Stimulated activated CD8-positive, alpha-beta memory T cell treated with anti-CD3 and anti-CD28 coated beads, Interleukin-15, amount 100 ng/mL, for 4 hours (primary cell): Measurements from ENCODE around the gene ALK.

Experiments
- DNase-seq, 2 donors: peaks; one replicate each; pipeline ENCODE4 v3.0.0-alpha.2; 2020; ENCODE audit warnings: low read depth in 2 of 2

ALK gene

DNA sequence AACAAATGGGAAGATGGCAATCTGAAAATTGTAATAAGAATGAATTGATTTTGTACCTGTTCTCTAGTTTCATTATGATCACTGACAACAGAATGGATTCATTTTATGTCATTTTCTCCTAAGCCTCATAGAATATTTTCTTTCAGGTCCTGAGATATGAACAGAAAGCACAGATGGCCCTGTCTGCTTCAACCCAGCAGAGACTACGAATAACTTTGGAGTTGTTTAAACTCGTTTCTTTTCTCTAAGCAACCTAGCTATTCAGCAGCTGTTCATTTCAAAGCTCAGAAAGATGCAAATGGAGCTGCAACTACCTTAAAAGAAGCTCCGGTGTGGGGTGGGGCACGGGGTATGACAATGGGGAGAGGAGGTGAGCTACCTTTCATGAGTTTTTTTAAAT, 124.9 kb downstream of the ALK start:
- DNase-seq, result no peak

DNA sequence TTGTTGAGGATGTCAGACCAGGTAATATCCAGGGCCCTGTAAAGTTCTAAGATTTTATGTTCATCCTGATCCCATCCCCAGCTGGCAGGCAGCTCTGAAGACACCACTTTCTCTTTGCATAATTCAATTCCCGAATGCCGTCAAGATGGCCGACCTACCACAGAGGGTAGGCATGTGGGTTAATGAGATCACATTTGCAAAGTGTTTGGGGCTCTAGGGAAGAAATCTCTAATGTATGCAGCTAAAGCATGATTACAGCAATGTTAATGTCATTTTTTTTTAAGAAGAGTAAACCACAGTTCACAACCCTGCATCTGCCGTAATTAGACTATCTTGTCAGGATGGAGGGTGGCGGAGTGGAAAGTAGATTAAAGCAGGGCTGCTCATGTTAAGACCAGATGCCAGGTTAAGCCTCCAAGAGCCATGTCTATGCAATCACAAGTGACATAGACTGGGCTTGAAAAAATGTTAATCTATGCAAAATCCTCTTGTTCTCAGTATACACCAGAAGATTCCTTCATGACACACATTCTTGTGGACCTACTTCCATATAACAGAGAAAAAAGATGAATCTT, 131.4 kb downstream of the ALK start:
- no peak for DNase-seq

DNA sequence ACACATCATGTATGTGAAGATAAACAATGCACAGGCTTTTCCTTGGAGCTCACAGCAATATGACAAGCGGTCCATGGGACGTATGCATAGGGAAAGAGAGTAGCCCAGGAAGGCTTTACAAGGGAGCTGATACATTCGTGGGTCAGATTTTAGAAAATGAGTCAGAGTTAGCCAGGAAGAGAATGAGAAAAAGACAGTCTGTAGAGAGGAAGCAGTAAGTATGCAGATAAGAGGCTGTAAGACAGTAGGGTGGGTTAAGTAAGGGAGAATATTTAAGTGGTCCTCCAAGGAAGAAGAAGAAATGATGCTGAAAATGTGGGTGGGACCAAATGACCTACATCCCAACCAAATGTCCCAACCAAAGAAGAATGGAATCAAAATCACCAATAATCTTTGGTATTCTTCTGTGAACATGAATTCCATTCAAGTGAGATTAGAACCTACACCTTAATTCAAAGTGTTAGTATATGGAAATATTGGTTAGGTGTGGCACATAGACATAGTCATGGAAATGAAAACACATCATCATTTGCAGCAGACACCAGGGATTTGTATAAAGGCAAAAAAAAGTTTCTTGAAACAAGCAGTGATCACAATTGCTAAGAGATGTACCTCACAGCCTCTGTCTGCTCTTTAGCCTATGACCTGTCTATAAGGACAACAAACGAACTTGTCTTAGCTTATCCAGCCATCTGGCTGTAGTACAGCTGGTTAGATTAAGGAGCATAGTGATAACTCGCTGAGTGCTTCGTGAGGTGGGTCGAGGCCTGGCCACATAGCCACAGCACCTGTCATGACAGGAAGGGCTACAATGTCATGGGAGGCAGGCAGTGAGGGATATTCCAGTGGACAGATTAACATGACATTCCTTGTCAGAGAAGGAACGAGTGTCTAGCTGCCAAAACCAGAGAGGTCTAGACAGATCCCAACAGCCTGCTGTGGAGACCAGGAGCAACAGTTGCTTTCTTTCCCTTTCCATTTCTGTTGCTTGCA, 133.6 kb downstream of the ALK start:
- no peak for DNase-seq

DNA sequence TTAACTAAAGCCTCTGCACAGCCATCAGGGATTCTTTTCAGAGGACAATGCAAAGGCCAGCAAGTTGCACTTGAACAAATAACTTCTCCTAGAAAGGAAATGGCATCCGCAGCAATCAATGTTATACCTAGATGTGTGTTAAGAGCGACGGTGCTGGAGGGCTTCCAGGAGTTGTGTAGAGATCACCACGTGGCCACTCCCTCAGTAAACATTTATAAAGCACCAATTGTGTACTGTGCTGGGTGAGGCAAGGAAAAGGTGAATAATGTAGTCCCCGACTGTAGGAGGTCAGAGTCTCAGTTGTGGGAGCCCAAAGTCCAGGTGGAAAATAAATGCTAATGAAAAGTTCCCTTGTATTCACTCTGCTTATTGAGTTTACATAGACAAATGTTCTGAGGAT, 135.0 kb downstream of the ALK start:
- no peak for DNase-seq

DNA sequence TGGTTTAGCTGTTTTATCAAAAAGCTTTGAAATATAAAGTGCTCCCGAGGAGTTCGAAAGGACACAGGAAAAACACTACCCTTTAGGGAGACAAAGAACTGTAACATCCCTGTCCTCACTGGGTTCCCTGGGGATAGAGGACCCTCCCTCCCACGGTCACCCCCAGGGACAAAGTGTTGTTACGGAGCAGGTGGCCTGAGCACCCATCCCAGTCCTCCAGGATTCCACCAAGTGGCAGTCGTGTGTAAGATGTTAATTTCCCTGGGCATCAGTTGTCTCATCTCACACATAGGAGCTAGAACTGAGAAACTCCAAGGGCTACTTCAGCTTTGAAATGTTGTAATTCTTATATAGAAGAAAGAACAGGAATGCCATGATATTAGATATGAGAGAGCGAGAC, 137.7 kb downstream of the ALK start:
- no peak for DNase-seq

DNA sequence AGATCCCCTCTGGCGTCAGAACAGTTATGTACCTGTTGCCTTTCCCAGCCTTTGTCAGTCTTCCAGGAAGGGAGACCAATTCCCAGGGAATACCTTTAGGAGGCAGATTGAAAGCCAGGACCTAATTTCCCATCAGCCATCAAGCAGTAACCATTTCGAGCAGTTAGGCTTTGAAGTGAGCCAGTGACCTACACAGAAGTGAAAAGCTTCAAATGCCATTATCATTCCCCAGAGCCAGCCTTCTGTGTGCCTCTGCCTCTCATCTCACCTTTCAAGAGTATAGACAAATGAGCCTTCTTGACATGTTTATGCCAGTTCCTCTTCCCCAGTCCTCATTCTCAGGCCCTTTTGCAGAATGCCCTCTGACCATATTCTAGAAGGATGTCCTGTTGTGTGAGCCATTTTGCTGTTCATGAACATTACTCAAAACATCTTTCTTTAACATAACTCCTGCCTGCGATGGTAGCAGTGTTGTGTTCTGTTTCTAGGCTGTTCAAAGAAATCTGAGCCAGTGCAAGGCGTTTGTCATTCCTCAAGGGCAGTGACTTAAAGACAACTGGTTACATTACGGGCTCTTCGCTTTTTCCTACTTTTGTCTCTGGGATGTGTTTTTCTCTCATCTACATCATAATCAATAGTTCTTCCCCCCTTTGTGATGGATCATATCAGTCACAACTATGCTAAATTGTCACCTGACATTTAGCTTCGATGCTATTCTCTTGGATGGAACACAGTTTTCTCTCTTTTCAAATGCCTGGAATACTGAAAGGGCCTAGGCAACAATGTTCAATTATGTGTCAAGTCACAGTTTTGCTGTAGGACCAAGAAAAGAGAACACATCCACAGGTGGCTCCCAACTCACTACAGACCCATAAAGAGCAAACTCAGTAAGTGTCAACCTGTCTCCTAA, 138.6 kb downstream of the ALK start:
- no peak for DNase-seq

DNA sequence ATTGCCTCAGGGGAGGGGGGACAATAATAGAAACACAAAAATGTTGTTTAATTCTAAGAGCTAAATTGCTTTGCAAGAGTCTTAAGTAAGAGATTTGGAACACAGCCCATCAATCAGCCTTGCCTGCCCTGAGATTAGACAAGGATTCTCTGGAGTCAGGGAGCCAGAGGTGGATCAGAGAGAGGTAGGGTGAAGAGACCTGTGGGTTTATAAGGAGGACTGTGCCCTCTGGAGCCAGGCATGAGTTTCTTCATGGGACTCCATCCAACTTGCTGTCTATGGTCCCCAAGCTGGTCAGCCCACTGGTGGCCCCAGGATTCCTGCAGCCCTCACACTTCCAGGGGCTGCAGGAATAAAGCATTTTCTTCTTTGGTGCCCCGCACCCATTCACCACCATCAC, 139.3 kb downstream of the ALK start:
- DNase-seq, result no peak

DNA sequence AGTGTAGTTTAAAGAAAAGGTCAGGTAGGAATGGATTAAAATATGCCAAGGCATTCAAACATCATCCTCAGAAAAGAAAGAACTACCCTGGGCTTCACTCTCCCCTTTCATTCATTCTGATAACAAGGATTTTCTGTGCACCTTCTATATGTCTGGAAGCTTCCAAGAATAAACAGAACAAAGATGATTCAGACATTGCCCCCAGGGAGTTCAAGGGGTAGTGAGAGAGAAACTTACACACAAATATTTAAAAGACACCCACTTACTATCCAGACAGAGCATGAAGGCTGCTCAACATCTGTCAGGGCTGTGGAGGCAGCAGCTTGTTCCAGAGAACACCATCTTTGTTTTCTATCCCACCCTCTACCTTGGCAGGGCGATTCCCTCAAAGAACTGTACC, 140.5 kb downstream of the ALK start:
- DNase-seq, result no peak

DNA sequence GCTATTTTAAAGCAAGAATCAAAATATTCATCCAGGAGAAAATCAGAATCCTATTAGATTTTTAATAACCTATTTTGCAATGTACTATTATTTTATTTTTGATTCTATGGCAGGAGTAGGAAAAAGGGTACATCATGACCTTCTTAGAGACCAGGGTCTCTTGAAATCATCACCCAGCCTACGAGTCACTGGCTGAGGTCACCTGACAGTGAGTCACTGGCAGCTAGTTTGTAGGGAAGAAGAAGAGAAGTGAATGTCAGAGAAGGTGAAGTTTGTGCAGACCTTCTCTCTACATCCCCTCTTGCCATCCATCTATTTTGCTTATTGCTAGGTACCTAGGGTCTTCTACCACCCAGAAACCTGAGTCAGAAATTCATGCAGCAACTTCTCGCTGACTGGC, 144.2 kb downstream of the ALK start:
- DNase-seq, result no peak

DNA sequence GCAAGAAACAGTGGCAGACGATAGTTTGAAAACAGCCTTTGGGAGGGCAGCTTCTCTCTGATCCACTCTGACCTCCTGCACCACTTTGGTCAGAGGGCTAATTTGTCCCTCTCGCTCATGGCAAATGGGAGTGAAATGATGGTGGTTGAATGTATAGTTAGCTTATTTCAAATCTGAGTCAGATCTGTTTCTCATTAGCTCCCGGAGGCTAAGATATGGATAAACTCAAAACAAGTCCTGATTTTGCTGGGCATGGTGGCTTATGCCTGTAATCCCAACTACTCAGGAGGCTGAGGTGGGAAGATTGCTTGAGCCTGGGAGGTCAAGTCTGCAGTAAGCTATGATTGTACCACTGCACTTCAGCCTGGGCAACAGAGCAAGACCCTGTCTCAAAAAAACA, 145.0 kb downstream of the ALK start:
- no peak for DNase-seq

DNA sequence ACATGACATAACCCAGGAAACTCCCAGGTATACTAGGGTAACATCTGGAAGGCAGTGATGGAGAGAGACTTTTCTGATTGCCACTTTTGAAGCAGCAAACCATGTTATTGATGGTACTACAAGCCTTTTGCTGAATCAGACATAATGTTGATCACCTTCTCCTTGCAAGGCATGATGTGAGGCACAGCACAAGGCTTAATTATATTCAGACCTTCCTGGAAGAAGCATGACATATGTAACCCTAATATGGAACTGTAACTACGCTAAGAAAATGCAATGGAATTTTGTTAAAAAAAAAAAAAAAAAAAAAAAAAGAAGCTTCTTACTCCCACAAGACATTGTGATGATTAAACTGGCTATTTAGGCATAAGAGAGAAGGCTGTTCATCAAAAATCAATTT, 145.4 kb downstream of the ALK start:
- DNase-seq, result no peak

DNA sequence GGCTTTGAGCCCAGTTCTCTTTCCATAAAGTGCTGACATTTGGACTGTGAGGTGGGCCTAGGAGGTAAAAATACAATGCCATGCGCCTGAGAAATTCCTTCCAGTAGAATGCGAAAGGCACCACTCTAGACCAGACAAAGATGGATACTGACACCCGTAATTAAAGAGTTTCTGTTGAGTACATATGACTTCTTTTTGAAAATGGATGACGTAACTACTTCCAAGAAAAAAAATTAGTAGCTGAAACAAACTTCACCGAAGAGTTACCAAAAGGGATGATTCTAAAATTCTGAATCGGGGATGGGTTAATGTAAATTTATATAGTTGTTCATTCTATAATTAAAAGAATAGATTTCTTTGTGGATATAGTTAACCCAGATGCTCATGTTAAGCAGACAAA, 146.8 kb downstream of the ALK start:
- DNase-seq, result no peak

DNA sequence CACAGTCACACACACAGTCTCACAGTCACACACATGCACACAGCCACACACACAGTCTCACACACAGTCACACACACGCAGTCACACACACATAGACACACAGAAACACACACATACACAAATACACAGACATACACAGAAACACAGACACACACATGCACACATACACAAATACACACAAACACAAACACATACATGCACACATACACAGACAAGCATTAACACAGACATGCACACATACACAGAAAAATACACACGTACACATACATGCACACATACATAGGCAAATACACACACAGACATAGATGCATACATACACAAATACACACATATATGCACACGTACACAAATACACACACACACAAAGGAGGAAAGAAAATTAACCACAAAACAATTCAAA, 150.5 kb downstream of the ALK start:
- no peak for DNase-seq

DNA sequence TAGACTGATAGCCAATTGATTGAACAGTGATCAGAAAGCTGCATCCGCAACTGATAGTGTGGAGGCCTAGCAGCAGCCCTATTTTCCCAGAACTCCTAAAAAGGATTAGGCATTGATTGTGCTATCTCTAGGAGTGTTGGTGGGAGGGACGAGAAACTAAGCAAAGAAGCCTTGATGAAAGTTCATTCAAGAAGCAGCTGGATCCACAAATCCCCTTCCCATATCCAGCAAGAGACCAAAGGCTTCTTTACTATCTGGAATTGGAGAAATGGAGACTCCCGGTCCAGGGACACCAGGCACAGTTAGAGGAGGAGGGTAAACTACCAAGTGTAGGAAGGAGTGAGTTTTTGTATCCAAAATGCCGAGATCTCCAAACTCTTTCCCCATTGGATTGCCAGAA, 151.5 kb downstream of the ALK start:
- DNase-seq, result no peak

DNA sequence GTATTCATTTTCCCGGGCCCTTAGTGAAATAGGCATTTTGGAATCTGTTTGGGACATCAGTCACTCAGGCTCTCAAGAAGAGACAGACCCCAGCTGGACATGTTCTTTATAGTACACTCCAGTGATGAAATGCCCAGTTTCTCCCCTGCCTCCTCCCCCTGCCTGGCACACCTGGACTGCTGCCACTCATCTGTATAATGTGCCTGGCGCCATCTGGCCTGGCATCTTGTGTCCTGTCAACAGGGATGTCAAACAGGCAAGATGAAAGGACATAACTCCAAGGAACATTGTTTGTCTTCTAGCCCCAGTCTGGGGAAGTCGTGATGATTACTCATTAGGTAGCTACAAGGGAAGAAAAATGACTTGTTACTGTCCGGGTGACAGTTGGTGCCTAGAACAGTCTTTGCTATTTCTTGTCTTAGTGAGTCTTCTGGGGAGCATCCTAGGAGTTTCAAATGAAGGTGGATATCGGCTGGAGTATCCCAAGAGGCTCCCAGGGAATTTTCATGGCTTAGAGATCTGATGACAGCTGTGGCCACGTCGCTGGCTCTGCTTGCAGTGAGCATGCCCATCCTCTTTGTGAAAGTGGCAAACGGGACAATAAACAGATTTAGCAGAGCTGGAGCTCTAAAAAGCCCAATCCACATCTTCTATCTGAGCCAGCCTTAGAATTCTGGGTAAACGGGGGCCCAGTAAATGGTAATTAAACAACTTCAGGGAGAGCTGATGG, 153.6 kb downstream of the ALK start:
- DNase-seq, result no peak

DNA sequence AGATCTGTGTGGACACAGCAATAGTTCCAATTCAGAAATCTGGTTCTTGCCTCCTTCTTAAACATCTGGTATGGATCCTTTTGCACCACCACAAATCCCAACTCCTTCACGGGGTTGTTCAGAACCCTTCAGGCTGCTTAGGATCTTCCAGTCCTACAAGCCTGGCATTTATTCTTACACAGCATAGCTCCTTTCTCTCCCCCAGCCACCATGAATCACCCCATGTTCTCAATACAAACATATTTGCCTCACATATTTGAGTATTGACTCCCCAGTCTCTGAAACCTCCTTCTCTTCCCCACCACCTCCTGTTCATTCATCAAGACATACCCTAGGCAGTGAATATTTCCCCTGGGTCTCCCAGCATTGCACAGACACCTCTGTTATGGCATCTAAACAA, 155.2 kb downstream of the ALK start:
- DNase-seq, result no peak

DNA sequence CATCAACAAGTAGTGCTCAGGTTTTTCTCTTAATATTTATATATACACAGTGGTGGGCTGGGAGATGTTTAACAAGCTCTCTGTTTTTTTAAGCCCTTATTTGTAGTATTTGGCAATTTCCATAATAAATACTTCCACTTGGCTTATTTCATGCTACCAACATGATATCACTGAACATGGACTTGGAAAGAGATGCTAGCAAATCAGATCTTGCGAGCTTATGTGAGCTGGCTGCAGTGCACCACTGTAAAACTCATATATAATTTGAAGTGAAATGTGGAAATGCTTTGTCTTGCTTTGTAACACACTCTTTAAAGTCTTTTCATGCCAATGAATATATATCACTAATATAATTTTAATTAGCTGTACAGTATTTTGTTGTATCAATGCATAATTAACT, 155.7 kb downstream of the ALK start:
- no peak for DNase-seq

DNA sequence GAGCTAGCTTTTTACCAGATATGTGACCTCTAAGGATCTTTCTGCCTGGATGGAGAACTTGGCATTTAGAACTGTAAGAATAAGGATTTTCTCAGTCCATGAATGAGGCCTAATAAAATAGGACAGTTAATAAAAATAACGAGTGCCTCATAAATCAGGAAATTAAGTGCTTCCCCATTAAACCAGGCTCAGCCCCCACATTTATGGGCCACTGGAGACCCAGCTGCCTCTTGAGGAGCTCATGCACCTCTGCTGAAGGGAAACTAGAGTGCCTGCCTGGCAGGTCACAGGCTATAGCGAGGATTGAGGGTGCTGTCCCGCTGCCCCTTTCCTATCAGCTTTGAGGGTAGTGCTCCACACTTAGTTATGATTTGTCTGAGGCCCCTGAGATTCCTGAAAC, 158.0 kb downstream of the ALK start:
- no peak for DNase-seq

DNA sequence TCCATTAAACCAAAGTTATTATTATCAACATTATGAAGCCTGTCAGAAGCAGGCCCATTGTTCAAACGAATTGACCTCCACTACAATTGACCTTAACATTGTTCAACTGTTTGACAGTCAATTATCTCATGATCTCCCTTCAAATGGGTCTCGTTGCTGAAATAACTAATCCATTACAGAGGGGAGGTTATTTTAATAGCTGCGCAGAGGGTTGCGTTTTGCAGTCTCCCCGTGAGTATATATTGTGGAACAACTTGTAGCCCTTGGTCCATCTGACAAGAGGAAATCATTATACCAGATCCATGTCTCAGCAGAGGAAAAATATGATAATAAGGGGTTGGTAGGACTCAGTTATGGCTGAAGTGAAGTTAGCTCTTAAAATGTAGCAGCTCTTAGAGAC, 159.1 kb downstream of the ALK start:
- no peak for DNase-seq

DNA sequence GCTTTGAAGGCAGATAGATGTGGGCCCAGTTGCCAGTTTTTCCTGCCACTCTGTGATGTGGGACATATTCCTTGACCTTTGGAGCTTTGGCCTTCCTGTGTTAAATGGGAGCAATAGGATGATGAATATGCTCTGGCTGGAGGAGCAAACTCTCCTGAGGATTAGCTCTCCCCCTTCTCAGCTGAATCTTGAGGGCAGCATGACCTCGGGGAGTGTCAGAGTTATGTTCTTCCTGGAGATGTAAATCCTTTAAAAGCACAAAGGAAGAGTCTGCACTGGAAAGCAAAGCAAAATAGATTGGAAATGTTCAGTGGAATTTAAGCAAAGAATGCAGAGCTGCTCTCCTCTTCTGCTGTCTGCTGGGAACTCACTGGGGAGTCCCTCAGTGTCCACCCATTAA, 160.1 kb downstream of the ALK start:
- no peak for DNase-seq

DNA sequence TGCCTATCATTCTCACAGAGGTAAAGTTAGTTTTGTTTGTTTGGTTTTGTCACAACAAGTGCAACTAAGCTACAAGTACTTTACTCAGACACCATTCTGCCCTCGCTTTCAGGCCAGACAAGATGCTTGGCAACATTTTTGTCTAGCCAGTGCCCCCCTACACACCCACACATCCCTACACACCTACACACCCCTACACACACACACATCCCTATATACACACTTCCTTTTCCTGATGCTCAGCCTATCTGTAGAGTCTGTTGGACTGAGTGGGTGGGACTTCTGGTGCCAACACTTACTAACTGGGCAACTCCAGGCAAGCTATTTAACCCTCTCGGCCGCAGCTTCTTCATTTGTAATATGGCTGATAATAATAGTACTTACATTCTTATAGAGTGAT, 161.4 kb downstream of the ALK start:
- DNase-seq, result no peak

DNA sequence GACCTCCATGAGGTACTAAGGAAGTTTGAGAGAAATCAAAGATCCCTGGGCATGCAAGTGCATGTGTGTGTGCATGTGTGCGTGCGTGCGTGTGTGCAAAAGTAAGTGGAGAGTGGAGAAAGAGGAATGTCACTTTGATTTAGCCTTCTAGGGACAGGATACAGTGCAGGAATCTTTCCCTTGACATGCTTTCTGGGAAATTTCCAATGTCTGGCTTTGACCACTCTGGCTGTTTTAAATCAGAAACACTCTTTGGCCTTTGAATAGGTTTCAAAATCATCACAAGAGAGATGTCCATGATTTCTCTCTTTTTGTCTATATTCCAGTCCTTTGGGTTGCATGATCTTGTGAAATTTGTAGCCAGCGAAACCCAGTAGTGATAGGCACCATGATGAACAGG, 162.0 kb downstream of the ALK start:
- DNase-seq, result no peak
